ENCODE results near the gene SEPTIN5. TPM values are rescaled to one million over a fixed set of nuclear protein-coding genes. Genes with fewer than 3 reads are reported as not detected.

Gene SEPTIN5
- total RNA-seq, 1 donor from 2014 or later: 47.7 TPM

Other genes with a start within 250 kb of the SEPTIN5 start
- gene UFD1, start 235.3 kb upstream of the SEPTIN5 start, total RNA-seq (ENCODE audit: insufficient read depth, low replicate concordance): 35.4 TPM
- gene CDC45, start 234.6 kb upstream of the SEPTIN5 start, total RNA-seq (ENCODE audit: insufficient read depth, low replicate concordance): 0.96 TPM
- gene CLDN5, start 190.1 kb upstream of the SEPTIN5 start, total RNA-seq (ENCODE audit: insufficient read depth, low replicate concordance): 8.7 TPM
- gene GP1BB, start 9.0 kb downstream of the SEPTIN5 start, total RNA-seq (ENCODE audit: insufficient read depth, low replicate concordance): 3.4 TPM
- gene TBX1, start 46.3 kb downstream of the SEPTIN5 start, total RNA-seq (ENCODE audit: insufficient read depth, low replicate concordance): not detected
- 19.7 TPM for gene GNB1L, start 140.4 kb downstream of the SEPTIN5 start, total RNA-seq (ENCODE audit: insufficient read depth, low replicate concordance)
- gene RTL10, start 140.4 kb downstream of the SEPTIN5 start, total RNA-seq (ENCODE audit: insufficient read depth, low replicate concordance): 13.5 TPM
- gene COMT, start 227.3 kb downstream of the SEPTIN5 start, total RNA-seq (ENCODE audit: insufficient read depth, low replicate concordance): 140 TPM
- gene TXNRD2, start 227.3 kb downstream of the SEPTIN5 start, total RNA-seq (ENCODE audit: insufficient read depth, low replicate concordance): 32.0 TPM

All from umbilical cord (tissue), 1 donor.